Neural progenitor cell (in vitro differentiated cells): ENCODE measurements around the gene VAPB. TPM values are rescaled to one million over a fixed set of nuclear protein-coding genes. Genes with fewer than 3 reads are reported as not detected.

ENCODE experiments used
- DNase-seq: peaks from one replicate; pipeline ENCODE4 v3.0.0-alpha.2; 2016; ENCODE audit warnings: low spot score
- H2AFZ ChIP-seq: fragments of 200-600 bp; sonication (generic); replicated peaks from 2 replicates; pipeline ENCODE4 v1.6.1; 2016; ENCODE audit warnings: antibody characterized with exemption
- H3F3A ChIP-seq: fragments of 200-600 bp; sonication (generic); 2 replicates; pipeline ENCODE4 v1.6.1; 2016; ENCODE audit warnings: antibody characterized with exemption, low read depth
- H3K27ac ChIP-seq: fragments of 200-600 bp; sonication (generic); 2 replicates; pipeline ENCODE4 v1.5.1; 2016; ENCODE audit warnings: mild to moderate bottlenecking
- H3K27me3 ChIP-seq: fragments of 200-600 bp; sonication (generic); 2 replicates; pipeline ENCODE4 v1.6.1; 2016; ENCODE audit warnings: mild to moderate bottlenecking, moderate library complexity
- H3K36me3 ChIP-seq: fragments of 200-600 bp; sonication (generic); 2 replicates; pipeline ENCODE4 v1.5.1; 2016
- H3K4me1 ChIP-seq: fragments of 200-600 bp; sonication (generic); 2 replicates; pipeline ENCODE4 v1.6.1; 2016; ENCODE audit warnings: mixed run types
- H3K4me2 ChIP-seq: fragments of 200-600 bp; sonication (generic); 2 replicates; pipeline ENCODE4 v1.6.1; 2016
- H3K4me3 ChIP-seq: fragments of 200-600 bp; sonication (generic); 2 replicates; pipeline ENCODE4 v1.5.1; 2016
- H3K79me2 ChIP-seq: fragments of 200-600 bp; sonication (generic); 2 replicates; pipeline ENCODE4 v1.6.1; 2016; ENCODE audit warnings: low read depth
- H3K9ac ChIP-seq: fragments of 200-600 bp; sonication (generic); 2 replicates; pipeline ENCODE4 v1.6.1; 2016
- H3K9me3 ChIP-seq: fragments of 200-600 bp; sonication (generic); 2 replicates; pipeline ENCODE4 v1.5.1; 2016; ENCODE audit warnings: low read depth
- H4K20me1 ChIP-seq: fragments of 200-600 bp; sonication (generic); 2 replicates; pipeline ENCODE4 v1.6.1; 2016; ENCODE audit warnings: low read depth
- H3K27ac Mint-ChIP-seq: 3 replicates; pipeline ENCODE4 v1.8.0; 2021; ENCODE audit warnings: mixed read lengths
- H3K27me3 Mint-ChIP-seq: 2 replicates; pipeline ENCODE4 v1.8.0; 2022; ENCODE audit warnings: low read depth, mild to moderate bottlenecking, inconsistent platforms, moderate library complexity, mixed read lengths; ENCODE audit not compliant: insufficient read depth
- H3K36me3 Mint-ChIP-seq: 3 replicates; pipeline ENCODE4 v1.8.0; 2021; ENCODE audit warnings: mixed read lengths
- H3K4me1 Mint-ChIP-seq: 3 replicates; pipeline ENCODE4 v1.8.0; 2021; ENCODE audit warnings: mixed read lengths
- H3K4me3 Mint-ChIP-seq: 3 replicates; pipeline ENCODE4 v1.8.0; 2021; ENCODE audit warnings: mild to moderate bottlenecking, moderate library complexity, mixed read lengths
- H3K9me3 Mint-ChIP-seq: 3 replicates; pipeline ENCODE4 v1.8.0; 2020; ENCODE audit warnings: mixed read lengths
- EZH2 ChIP-seq: fragments of 200-600 bp; sonication (generic); IDR thresholded peaks from 2 replicates; pipeline ENCODE4 v1.6.1; 2017; ENCODE audit warnings: antibody characterized with exemption, mild to moderate bottlenecking, moderate library complexity
- EZH2phosphoT487 ChIP-seq: fragments of 200-600 bp; sonication (generic); IDR thresholded peaks from 2 replicates; pipeline ENCODE4 v1.6.1; 2017; ENCODE audit warnings: antibody characterized with exemption
- total RNA-seq: library from RNA; depleted of rRNA; stranded (reverse); fragments of >200 nt; gene quantifications from 2 replicates; pipeline ENCODE4 v1.2.3, GENCODE V29; 2015; ENCODE audit warnings: low replicate concordance
- TF ChIP-seq, protein P1 (sequence below): fragments of 200-600 bp; sonication (generic); IDR thresholded peaks from 2 replicates; pipeline ENCODE4 v1.5.1; 2017; ENCODE audit warnings: antibody characterized with exemption, mild to moderate bottlenecking

The VAPB gene
- total RNA-seq, 1 donor from 2014 or later = 31.9 TPM

DNA sequence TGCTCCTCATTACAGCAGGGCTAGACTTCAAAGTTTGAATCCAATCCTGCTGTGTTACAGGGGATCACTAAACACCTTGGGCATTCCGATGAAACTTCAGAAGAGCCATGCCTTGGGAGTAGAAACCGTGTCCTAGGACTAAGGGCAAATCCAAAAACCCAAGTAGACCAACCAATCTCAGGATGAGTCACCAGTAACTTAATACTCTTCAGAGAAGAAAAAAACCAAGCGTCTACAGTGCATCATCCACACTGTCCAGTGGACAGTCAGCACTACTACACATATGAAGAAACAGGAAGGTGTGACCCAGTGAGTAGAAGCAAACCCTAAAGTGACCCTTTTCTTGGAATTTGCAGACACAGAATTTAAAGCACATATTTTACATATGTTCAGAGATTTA is 39.5 kb upstream of the VAPB start:
- Histone ChIP-seq H3K9ac (no peak overlapping the region), H3K36me3 (no peaks in the 10 kb centered on the region), H3F3A (no peaks in the 10 kb centered on the region), H3K27ac (no peak overlapping the region), H3K4me2 (no peak overlapping the region), H3K79me2 (no peaks in the 10 kb centered on the region), H3K9me3 (no peaks in the 10 kb centered on the region), H3K4me3 (no peak overlapping the region), H3K4me1 (no peaks in the 10 kb centered on the region), H2AFZ (no peak overlapping the region), H4K20me1 (no peaks in the 10 kb centered on the region), H3K27me3 (no peaks in the 10 kb centered on the region)
- no peak for DNase-seq
- Mint-ChIP-seq H3K27ac (no peak overlapping the region), H3K36me3 (peaks cover 24% of the 10 kb centered on the region), H3K27me3 (no peaks in the 10 kb centered on the region), H3K4me3 (no peak overlapping the region), H3K4me1 (no peaks in the 10 kb centered on the region), H3K9me3 (peaks cover 3% of the 10 kb centered on the region)
- no peak for TF ChIP-seq EZH2phosphoT487
- TF ChIP-seq, protein P1, sequence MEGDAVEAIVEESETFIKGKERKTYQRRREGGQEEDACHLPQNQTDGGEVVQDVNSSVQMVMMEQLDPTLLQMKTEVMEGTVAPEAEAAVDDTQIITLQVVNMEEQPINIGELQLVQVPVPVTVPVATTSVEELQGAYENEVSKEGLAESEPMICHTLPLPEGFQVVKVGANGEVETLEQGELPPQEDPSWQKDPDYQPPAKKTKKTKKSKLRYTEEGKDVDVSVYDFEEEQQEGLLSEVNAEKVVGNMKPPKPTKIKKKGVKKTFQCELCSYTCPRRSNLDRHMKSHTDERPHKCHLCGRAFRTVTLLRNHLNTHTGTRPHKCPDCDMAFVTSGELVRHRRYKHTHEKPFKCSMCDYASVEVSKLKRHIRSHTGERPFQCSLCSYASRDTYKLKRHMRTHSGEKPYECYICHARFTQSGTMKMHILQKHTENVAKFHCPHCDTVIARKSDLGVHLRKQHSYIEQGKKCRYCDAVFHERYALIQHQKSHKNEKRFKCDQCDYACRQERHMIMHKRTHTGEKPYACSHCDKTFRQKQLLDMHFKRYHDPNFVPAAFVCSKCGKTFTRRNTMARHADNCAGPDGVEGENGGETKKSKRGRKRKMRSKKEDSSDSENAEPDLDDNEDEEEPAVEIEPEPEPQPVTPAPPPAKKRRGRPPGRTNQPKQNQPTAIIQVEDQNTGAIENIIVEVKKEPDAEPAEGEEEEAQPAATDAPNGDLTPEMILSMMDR = no peak
- TF ChIP-seq EZH2 = no peak

DNA sequence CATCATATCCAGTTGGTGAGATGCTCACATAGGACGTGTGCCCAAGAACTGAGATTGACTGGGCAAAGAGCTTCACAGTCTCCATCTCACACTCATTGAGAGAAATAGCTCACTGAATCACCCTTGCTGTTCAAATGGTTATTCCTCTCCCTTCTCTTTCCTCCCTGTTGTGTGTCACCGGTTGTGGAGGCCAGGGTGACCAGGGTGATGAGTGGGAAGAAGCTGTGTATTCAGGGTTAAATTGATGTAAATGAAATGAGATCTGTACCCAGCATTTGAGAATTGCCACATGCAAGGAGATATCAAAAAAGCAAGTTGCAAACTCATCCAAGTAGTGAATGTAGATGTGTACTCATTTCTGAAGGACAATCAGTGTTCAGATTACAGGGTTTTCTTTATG is 36.6 kb upstream of the VAPB start:
- no peak for DNase-seq
- peaks cover 10% of the 10 kb centered on the region for H3K36me3 Mint-ChIP-seq
- Histone ChIP-seq H3K4me3 (no peak overlapping the region), H2AFZ (no peak overlapping the region), H3K79me2 (no peaks in the 10 kb centered on the region), H3K36me3 (no peaks in the 10 kb centered on the region), H3F3A (no peaks in the 10 kb centered on the region), H3K9me3 (no peaks in the 10 kb centered on the region), H3K27ac (no peak overlapping the region), H3K9ac (no peak overlapping the region), H3K4me1 (no peaks in the 10 kb centered on the region), H4K20me1 (no peaks in the 10 kb centered on the region), H3K27me3 (no peaks in the 10 kb centered on the region), H3K4me2 (no peak overlapping the region)
- H3K27ac Mint-ChIP-seq = no peak overlapping the region
- H3K27me3 Mint-ChIP-seq = no peaks in the 10 kb centered on the region
- no peak overlapping the region for H3K4me3 Mint-ChIP-seq
- no peaks in the 10 kb centered on the region for H3K4me1 Mint-ChIP-seq
- TF ChIP-seq, protein P1 = no peak
- TF ChIP-seq EZH2 (no peak), EZH2phosphoT487 (no peak)
- no peaks in the 10 kb centered on the region for H3K9me3 Mint-ChIP-seq

DNA sequence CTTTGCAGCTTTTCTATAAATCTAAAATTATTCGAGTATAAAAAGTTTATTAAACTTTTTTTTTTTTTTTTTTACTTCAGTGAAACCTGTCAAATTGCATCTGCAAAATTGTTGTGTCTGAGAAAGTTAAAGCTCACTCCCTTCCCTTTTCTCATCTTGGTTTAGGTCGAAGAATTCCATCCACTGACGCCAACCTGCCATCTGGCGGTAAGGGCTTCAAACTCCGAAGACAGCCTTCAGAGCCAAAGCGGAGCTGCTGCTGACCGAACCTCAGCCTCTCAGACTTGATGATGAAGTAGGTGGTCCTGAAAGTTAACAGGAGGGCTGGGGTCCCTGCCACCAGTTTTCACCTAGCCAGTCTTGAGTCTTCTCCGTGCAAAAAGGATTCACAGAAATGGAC is 29.6 kb upstream of the VAPB start:
- Mint-ChIP-seq H3K27me3 (no peaks in the 10 kb centered on the region), H3K4me3 (no peak overlapping the region), H3K36me3 (peaks cover 19% of the 10 kb centered on the region), H3K9me3 (no peaks in the 10 kb centered on the region), H3K27ac (no peak overlapping the region), H3K4me1 (peaks cover 10% of the 10 kb centered on the region)
- Histone ChIP-seq H3K9ac (no peak overlapping the region), H3K9me3 (no peaks in the 10 kb centered on the region), H4K20me1 (no peaks in the 10 kb centered on the region), H3K27ac (no peak overlapping the region), H3K4me1 (no peaks in the 10 kb centered on the region), H3K36me3 (no peaks in the 10 kb centered on the region), H3K4me2 (no peak overlapping the region), H3F3A (no peaks in the 10 kb centered on the region), H3K27me3 (no peaks in the 10 kb centered on the region), H2AFZ (no peak overlapping the region), H3K4me3 (no peak overlapping the region), H3K79me2 (no peaks in the 10 kb centered on the region)
- TF ChIP-seq EZH2 = no peak
- TF ChIP-seq, protein P1 = peak; percentile 38
- peak; percentile 32 for DNase-seq
